MG63 (cell line): ENCODE measurements around the gene KIF12. TPM values are rescaled to one million over a fixed set of nuclear protein-coding genes. Genes with fewer than 3 reads are reported as not detected.
"Not testable (repeated sequence)": the region's sequence is repeated elsewhere in the genome, so short reads cannot be mapped to it uniquely, and the experiment has no call there.

Experiments
- DNase-seq: peaks from one replicate; pipeline ENCODE4 v3.0.0-alpha.2; 2020
- H3K27me3 ChIP-seq: fragments of 250-450 bp; sonication (Bioruptor Pico); 2 replicates; pipeline ENCODE4 v1.5.1; 2020; ENCODE audit warnings: mild to moderate bottlenecking, moderate library complexity
- H3K36me3 ChIP-seq: fragments of 250-450 bp; sonication (Bioruptor Pico); 2 replicates; pipeline ENCODE4 v1.5.1; 2020; ENCODE audit warnings: mild to moderate bottlenecking, moderate library complexity
- H3K4me3 ChIP-seq: fragments of 250-450 bp; sonication (Bioruptor Pico); 2 replicates; pipeline ENCODE4 v1.5.1; 2020; ENCODE audit warnings: mild to moderate bottlenecking, moderate library complexity
- H3K9me3 ChIP-seq: fragments of 250-450 bp; sonication (Bioruptor Pico); 2 replicates; pipeline ENCODE4 v1.5.1; 2020; ENCODE audit warnings: mild to moderate bottlenecking, moderate library complexity
- total RNA-seq: library from RNA; depleted of rRNA; stranded (reverse); fragments of >200 nt; shearing (Covaris generic); gene quantifications from 2 replicates; pipeline ENCODE4 v1.2.3, GENCODE V29; 2014; ENCODE audit warnings: low replicate concordance; rRNA removed

Gene KIF12
- total RNA-seq, 1 experiment from 2014 or later: not detected

DNA sequence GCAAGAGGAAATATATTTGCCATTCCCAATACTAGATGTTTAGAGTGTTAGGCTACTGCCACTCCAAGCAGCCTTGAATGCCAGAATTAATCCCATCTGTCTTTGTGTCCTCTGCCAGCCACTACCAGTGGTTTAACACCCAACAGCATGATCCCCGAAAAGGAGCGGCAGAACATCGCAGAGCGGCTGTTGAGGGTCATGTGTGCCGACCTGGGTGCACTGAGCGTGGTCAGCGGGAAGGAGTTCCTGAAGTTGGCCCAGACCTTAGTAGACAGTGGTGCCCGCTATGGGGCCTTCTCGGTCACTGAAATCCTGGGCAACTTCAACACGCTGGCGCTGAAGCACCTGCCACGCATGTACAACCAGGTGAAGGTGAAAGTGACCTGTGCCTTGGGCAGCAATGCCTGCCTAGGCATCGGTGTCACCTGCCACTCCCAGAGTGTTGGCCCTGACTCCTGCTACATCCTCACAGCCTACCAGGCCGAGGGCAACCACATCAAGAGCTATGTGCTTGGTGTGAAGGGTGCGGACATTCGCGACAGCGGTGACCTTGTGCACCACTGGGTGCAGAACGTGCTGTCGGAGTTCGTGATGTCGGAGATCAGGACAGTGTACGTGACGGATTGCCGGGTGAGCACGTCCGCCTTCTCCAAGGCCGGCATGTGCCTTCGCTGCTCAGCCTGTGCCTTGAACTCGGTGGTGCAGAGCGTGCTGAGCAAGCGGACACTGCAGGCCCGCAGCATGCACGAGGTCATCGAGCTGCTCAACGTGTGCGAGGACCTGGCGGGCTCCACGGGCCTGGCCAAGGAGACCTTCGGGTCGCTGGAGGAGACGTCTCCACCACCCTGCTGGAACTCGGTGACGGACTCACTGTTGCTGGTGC lies 50.3 kb downstream of the KIF12 start:
- DNase-seq: no peak
- no peaks in the 10 kb centered on the region for H3K27me3 ChIP-seq
- no peaks in the 10 kb centered on the region for H3K9me3 ChIP-seq
- peaks cover 6% of the 10 kb centered on the region for H3K36me3 ChIP-seq
- H3K4me3 ChIP-seq: no peak overlapping the region

DNA sequence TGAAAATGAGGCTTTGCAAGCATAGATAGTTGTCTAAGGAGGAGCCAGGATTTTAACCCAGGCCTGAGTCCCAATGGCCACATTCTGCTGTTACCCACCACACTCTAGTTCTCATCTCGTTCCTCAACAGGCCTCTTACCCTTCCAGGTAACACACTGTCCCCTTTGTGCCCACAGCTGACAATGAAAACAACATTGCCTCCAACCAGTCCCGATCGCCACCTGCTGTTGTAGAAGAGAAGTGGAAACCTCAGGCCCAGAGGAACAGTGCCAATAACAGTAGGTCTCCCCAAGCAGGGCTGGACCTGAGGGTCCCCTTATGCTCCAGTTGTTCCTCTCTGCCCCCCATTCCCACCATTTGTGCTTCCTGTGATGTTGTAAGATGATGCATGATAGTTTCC lies 51.4 kb downstream of the KIF12 start:
- Histone ChIP-seq H3K4me3 (no peak overlapping the region), H3K36me3 (peaks cover 16% of the 10 kb centered on the region), H3K9me3 (no peaks in the 10 kb centered on the region), H3K27me3 (no peaks in the 10 kb centered on the region)
- DNase-seq: no peak

DNA sequence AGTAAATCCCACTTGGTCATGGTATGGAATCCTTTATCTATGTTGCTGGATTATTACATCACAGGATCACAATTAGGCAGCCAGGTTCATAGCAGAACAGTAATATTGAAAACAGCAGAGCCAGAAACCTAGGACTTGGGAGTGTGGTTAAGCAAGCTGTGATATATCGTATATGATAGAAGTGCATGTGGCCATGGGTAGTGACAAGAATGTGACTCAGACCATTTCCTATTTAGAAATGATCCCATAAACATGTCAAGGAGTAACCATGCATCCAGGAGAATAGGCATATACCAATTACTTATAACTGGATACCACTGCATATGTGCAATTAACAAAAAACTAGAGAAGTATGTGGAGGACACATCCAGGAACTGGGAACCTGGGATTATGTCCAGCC lies 52.2 kb downstream of the KIF12 start:
- DNase-seq: no peak
- H3K4me3 ChIP-seq: no peak overlapping the region
- H3K36me3 ChIP-seq: peaks cover 16% of the 10 kb centered on the region
- no peaks in the 10 kb centered on the region for H3K9me3 ChIP-seq
- no peaks in the 10 kb centered on the region for H3K27me3 ChIP-seq

DNA sequence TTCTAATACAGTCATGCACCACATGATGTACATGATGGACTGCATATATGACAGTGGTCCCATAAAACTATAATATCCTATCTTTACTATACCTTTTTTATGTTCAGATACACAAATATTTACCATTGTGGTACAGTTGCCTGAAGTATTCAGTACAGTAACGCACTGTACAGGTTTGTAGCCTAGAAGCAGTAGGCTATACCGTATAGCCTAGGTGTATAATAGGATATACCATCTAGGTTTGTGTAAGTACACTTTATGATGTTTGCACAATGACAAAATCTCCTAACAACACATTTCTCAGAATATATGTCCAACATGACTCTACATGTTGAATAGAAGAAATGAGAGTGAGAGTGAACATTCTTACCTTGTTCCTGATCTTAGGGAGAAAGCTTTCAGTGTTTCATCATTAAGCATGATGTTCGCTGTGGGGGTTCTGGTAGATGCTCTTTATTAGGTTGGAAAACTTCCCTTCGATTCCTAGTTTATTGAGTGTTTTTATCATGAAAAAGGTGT lies 52.8 kb downstream of the KIF12 start:
- Histone ChIP-seq H3K27me3 (no peaks in the 10 kb centered on the region), H3K4me3 (no peak overlapping the region), H3K9me3 (no peaks in the 10 kb centered on the region), H3K36me3 (peaks cover 16% of the 10 kb centered on the region)
- DNase-seq: no peak

DNA sequence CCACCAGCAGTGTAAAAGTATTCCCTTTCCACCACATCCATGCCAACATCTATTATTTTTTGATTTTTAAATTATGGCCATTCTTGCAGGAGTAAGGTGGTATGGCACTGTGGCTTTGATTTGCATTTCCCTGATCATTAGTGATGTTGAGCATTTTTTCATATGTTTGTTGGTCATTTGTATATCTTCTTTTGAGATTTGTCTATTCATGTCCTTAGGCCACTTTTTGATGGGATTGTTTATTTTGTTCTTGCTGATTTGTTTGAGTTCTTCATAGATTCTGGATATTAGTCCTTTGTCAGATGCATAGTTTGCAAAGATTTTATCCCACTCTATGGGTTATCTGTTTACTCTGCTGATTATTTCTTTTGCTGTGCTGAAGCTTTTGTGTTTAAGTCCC lies 55.4 kb downstream of the KIF12 start:
- not testable (repeated sequence) for H3K4me3 ChIP-seq, H3K9me3 ChIP-seq, DNase-seq, H3K27me3 ChIP-seq
- H3K36me3 ChIP-seq: peaks cover 19% of the 10 kb centered on the region

Other genes with a start within 250 kb of the KIF12 start
- 3.4 and 3.6 TPM in 2 replicates for gene ZNF618, start 223.0 kb downstream of the KIF12 start, total RNA-seq
- 0.26 TPM in 1 of 2 replicates, not detected in the other for gene AMBP, start 21.0 kb downstream of the KIF12 start, total RNA-seq
- gene COL27A1, start 56.2 kb upstream of the KIF12 start, total RNA-seq: 1.1 and 1.3 TPM in 2 replicates
- gene ORM1, start 223.8 kb upstream of the KIF12 start, total RNA-seq: not detected in 2 replicates
- not detected in 2 replicates for gene ORM2, start 230.6 kb upstream of the KIF12 start, total RNA-seq